HG02938 (cell line): ENCODE measurements around the gene SFTPB.

Experiments used
- ATAC-seq: cut with Tn5 transposase; IDR thresholded peaks from one replicate; pipeline ENCODE4 v1.9.1; 2021; ENCODE audit warnings: mild to moderate bottlenecking, moderate library complexity; ENCODE audit not compliant: unreplicated experiment

SFTPB gene

GRCh38 chr2:85703329-85703728 lies 35.3 kb upstream of the SFTPB start:
- no peak for ATAC-seq

- ATAC-seq = no peak
Observed at GRCh38 chr2:85702800-85703199, 34.8 kb upstream of the SFTPB start.

- no peak for ATAC-seq
Observed at GRCh38 chr2:85702172-85702571, 34.2 kb upstream of the SFTPB start.

DNA sequence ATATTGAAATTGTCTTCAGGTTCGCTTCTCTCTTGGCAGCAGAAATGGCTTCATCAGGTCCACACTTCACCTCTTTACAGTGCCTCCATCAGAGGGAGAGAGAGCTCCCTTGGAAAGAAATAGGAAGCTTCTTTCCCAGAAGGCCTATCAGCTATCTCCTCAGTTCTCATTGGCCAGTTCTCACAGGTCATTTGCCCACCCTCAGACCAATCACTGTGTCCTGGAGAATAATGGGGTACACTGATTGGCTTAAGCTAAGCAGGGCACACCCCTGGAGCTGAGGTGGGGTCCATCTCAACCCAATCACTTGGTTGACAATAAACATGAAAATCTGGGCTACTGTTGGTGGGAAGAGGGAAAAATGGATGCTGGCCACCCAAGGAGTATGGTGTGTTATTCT lies 31.3 kb upstream of the SFTPB start:
- ATAC-seq = no peak

GRCh38 chr2:85698880-85699254 lies 30.9 kb upstream of the SFTPB start:
- ATAC-seq = no peak

DNA sequence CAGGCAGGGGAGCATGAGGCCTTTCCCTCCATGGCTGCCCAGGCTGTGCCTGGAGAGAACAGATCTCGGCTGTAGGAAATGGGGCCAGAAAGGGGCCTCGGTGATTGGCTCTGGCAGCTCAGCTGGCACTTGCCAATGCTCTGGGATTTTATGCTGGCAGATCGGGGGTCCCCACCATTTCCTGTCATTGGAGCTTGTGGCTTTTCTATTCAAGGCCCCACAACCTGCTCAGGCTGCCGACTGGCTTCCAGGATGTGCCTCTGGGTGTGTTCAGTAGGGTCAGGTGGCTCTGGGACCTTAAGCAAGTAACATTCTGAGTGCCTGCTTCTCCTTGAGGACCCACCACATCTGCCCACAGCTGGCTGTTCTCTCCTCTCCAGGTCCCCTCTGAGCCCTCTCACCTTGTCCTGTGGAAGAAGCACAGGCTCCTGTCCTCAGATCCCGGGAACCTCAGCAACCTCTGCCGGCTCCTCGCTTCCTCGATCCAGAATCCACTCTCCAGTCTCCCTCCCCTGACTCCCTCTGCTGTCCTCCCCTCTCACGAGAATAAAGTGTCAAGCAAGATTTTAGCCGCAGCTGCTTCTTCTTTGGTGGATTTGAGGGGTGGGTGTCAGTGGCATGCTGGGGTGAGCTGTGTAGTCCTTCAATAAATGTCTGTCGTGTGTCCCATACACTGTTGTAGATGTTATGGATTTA lies 30.3 kb upstream of the SFTPB start:
- no peak for ATAC-seq

DNA sequence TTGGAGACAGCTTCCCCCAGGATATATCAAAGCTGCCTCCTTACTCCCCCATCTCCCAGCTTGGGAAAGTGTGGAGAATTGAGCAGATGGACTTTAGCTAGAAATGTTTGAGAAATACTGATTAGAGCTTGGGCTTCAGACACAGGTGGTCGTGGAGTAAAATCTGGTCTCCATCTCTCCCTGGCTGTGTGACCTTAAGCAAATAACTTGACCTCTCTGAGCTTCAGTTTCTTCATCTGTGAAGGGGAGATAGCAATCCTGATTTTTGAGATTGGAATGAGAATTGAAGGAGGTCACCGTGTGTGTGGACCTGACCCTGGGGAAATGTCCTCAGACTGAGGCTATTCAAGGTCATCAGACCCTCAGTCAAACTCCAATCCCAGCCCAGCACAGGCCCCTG lies 29.7 kb upstream of the SFTPB start:
- ATAC-seq = no peak

- no peak for ATAC-seq
Observed at GRCh38 chr2:85697096-85697495, 29.1 kb upstream of the SFTPB start.

DNA sequence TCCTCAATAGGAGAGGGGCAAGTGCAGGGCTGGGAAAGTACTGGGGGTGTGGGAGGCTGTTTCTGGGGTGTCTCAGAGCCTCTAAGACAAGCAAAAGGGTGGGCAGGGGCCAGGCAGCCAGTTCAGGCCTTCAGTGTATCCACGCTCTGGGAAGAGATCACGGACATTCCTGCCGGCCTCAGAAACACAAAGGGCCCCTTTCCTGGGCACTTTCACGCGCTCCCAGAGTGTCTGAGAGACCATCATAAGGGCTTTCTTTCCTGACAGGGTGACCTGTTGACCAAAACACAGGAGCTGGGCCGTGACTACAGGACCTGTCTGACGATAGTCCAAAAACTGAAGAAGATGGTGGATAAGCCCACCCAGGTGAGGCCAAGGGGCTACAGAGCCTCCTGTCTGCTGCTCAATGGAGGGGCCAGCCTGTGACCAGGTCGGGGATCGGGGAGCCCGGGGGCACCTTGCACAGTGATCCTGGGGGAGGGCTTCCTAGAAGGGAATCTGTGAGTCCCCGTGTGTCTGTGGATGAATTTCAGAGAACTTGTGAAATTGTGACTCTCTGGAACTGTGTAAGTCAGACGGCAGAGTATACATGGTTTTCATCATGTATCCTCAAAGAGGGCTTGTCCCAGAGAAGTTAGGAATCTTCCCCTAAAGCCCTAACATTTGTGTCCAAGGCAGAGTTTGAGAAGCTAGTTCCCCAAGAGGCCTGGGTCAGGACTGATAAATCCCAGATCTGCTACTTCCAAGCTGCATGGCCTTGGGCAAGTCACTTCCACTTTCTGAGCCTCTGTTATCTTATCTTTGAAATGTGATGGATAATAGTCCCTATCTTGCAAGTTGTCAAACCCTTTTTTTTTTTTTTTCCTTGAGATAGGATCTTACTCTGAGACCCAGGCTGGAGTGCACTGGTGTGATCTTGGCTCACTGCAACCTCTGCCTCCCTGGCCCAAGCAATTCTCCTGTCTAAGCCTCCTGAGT lies 28.0 kb upstream of the SFTPB start:
- ATAC-seq = no peak

- ATAC-seq = no peak
Observed at GRCh38 chr2:85695121-85695520, 27.1 kb upstream of the SFTPB start.

GRCh38 chr2:85694052-85695025 lies 26.3 kb upstream of the SFTPB start, which contains the start of gene GNLY:
TSS of gene GNLY (plus strand) at chr2:85694358. CDS start at chr2:85694419, 61 bp downstream.
- no peak for ATAC-seq

DNA sequence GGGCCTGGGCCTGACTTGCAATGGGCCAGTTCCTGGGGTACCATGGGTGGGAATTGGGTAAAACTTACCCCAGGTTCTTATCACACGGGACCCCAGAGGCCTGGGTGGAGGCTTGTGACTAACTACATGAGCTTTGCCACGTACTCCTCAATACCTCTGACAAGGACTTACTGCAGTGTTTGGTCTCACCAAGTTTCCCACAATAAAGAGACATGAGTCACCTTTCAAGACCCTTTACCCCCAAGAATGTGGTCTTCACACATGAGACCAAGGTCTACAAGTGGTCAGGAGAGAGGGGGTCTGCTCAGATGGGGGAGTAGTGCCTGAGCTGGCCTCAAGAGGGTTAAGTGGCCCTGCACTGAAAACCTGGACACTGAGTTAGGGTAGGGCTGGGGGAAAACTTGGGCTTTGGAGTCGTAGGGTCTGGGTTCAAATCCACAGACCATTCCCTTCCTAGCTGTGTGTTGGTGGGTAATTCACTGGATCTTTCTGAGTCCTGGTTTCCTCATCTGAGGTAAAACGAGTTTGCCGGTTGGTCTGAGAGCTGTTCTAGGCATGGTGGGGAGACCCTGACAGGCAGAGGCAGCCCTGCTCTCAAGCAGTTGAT lies 24.1 kb upstream of the SFTPB start:
- ATAC-seq = no peak

DNA sequence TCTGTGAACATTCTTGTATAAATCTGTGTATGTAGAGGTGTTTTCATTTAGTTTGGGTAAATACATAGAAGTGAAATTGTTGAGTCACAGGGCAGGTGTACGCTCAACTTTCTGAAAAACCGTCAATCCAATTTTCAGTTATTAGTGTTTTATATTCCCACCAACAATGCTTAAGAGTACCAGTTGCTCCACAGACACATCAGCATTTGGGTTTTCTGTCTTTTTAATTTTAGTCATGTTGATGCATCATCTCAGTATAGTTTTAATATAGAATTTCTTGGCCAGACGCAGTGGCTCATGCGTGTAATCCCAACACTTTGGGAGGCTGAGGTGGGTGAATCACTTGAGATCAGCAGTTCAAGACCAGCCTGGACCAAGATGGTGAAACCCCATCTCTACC lies 22.9 kb upstream of the SFTPB start:
- ATAC-seq = no peak

DNA sequence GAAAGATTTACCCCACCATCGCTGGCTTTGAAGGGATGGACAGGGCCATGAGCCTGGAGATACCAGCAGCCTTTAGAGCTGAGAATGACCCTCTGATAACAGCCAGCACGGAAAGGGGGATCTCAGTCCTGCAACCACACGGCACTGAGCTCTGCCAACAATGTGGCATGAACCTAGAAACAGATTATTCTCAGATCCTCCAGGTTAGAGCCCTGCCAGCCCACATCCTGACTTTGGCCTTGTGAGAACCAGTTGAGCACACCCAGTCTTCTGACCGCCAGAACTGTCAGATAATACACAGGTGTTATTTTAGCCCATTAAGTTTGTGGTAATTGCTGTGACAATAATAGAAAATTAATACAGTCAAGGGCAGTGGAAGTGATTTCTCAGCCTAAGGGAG lies 16.8 kb upstream of the SFTPB start:
- no peak for ATAC-seq

- ATAC-seq = no peak
Observed at GRCh38 chr2:85684380-85684779, 16.4 kb upstream of the SFTPB start.

DNA sequence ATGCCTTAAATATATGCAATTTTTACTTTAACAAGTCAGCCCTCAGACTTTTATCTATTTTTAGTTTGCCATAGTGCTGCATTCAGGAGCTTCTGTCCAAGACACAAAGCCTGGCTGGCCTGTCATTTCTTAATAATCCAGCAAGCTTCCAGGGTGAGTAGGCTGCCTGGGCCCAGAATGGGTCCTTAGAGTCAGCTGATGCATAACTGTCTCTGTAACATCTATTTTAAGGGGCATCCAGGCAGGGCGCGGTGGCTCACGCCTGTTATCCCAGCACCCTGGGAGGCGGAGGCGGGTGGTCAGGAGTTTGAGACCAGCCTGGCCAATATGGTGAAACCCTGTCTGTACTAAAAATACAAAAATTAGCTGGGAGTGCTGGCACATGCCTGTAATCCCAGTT lies 14.4 kb upstream of the SFTPB start:
- no peak for ATAC-seq

- ATAC-seq = no peak
Observed at GRCh38 chr2:85681776-85682175, 13.8 kb upstream of the SFTPB start.

DNA sequence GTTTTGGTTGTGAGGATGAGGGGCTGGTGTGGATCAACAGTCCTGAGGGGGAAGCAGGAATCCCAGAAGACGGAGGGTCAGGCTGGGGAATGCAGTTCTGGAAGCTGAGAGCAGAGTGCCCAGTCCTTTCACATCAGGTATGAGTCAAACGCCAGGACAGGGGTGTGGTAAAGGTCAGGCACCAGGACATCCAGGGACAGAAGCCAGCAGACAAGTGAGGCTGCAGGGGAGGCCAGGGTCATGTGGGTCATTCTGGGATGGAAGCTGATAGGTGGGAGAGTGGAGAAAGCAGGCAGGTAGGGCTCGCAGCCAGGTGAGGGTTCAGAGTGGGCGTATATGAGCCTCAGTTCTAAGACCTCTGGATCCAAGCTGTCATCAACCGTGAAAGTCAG lies 13.4 kb upstream of the SFTPB start:
- ATAC-seq = no peak

DNA sequence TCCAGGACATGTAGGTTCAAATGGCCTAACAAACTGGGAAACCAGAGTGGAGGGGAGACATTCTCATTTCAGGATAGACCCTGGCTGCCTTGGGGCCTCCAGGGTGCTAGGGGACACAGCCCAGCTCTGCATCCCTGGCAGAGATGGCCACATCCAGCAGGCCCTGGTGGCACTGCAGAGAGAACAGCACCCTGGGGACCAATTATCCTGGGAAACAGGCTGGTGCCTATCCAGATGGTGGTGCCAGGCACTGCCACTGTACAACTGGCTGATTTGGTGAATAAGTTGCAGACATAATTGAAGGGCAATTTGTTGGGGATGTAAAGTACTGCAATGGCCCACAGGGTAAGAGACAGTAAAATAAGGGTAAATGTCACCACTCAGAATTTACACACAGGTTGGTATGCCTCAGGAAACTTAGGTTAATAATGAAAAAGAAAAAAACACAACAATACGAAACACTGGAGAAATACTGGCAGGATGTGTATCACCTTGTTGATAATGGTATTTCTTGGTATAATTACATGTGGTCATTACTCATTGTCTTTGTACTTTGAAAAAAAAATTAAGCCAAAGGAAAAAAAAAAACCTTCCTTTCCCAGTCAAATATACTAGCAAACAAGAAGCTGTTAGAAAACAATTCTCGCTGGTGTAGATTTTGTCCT lies 12.8 kb upstream of the SFTPB start:
- ATAC-seq = no peak
